Upper lobe of right lung (tissue), 1 donor: ENCODE data around the gene PRMT2. TPM values are rescaled to one million over a fixed set of nuclear protein-coding genes. Genes with fewer than 3 reads are reported as not detected.

Source experiments
- ATAC-seq: fragments of 200-7000 bp; cut with Tn5 transposase; one replicate; pipeline ENCODE4 v1.9.1; 2020; ENCODE audit warnings: mild to moderate bottlenecking, moderate library complexity
- DNase-seq: peaks from one replicate; pipeline ENCODE4 v3.0.0-alpha.2; 2020
- H3K27ac ChIP-seq: fragments of 200-600 bp; one replicate; pipeline ENCODE4 v1.8.0; 2022
- H3K27me3 ChIP-seq: fragments of 200-600 bp; one replicate; pipeline ENCODE4 v1.8.0; 2022; ENCODE audit warnings: mild to moderate bottlenecking
- H3K36me3 ChIP-seq: fragments of 200-600 bp; one replicate; pipeline ENCODE4 v1.8.0; 2022
- H3K4me1 ChIP-seq: fragments of 200-600 bp; one replicate; pipeline ENCODE4 v1.8.0; 2022
- H3K4me3 ChIP-seq: fragments of 200-600 bp; one replicate; pipeline ENCODE4 v1.8.0; 2022; ENCODE audit warnings: mild to moderate bottlenecking
- H3K9me3 ChIP-seq: fragments of 200-600 bp; one replicate; pipeline ENCODE4 v1.8.0; 2022
- intact Hi-C: fragments of 100-400 bp; cut with DNase I; formaldehyde crosslinking; loops from one replicate; pipeline ENCODE4 v1.11.0; 2022
- total RNA-seq: library from RNA; stranded (reverse); fragmentation: NEBNext Ultra II Directional; extraction: Animal tissue kit (Norgen Biotek cat#: 25700); gene quantifications from one replicate; pipeline ENCODE4 v1.2.1, GENCODE V29; 2021
- TF ChIP-seq, protein P1 (sequence below): fragments of 200-600 bp; IDR thresholded peaks from one replicate; pipeline ENCODE4 v1.8.0; 2022; ENCODE audit warnings: antibody characterized with exemption
- donor health status: DM: no; HTN: yes; CAD: no; lungs with severe emphysema.

Gene PRMT2
- total RNA-seq, 1 donor from 2014 or later, result 114 TPM

DNA sequence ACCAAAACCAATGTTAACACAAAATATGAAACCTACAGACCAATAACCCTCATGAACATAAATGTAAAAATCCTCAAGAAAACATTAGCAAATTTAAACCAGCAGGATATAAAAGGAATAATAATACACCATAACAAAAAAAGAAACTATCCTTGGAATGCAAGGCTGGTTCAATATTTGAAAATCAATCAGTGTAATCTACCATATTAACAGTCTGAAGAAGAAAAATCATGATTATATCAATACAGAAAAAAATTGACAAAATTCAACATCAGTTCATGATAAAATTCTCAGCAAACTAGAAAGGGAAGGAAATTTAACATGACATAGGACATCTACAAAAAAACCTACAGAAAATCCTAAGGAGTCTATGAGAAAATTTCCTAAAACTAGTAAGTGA lies 19.8 kb downstream of the PRMT2 start:
- Histone ChIP-seq H3K4me1 (no peaks in the 10 kb centered on the region), H3K27me3 (no peaks in the 10 kb centered on the region), H3K4me3 (no peak overlapping the region), H3K36me3 (peaks cover 80% of the 10 kb centered on the region), H3K9me3 (no peaks in the 10 kb centered on the region), H3K27ac (no peak overlapping the region)
- TF ChIP-seq, protein P1, sequence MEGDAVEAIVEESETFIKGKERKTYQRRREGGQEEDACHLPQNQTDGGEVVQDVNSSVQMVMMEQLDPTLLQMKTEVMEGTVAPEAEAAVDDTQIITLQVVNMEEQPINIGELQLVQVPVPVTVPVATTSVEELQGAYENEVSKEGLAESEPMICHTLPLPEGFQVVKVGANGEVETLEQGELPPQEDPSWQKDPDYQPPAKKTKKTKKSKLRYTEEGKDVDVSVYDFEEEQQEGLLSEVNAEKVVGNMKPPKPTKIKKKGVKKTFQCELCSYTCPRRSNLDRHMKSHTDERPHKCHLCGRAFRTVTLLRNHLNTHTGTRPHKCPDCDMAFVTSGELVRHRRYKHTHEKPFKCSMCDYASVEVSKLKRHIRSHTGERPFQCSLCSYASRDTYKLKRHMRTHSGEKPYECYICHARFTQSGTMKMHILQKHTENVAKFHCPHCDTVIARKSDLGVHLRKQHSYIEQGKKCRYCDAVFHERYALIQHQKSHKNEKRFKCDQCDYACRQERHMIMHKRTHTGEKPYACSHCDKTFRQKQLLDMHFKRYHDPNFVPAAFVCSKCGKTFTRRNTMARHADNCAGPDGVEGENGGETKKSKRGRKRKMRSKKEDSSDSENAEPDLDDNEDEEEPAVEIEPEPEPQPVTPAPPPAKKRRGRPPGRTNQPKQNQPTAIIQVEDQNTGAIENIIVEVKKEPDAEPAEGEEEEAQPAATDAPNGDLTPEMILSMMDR, result no peak
- no peak for ATAC-seq
- intact Hi-C loops, result no loop called here
- DNase-seq, result no peak

DNA sequence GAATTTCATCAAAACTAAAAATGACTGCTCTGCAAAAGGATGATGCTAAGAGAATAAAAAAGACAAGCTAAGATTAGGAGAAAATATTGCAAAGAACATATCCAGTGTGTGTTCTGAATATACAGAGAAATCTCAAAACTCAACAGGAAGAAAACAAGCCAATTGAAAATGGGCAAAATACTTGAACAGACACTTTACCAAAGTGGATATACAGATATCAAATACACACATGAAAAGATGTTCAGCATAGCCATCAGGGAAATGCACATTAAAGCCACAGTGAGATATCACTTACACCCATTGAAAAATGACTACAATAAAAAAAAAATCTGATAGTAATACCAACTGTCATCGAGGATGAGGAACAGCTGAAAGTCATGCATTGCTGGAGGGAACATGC lies 21.3 kb downstream of the PRMT2 start:
- Histone ChIP-seq H3K4me1 (no peaks in the 10 kb centered on the region), H3K4me3 (no peak overlapping the region), H3K9me3 (no peaks in the 10 kb centered on the region), H3K27ac (no peak overlapping the region), H3K36me3 (peaks cover 64% of the 10 kb centered on the region), H3K27me3 (no peaks in the 10 kb centered on the region)
- DNase-seq, result no peak
- intact Hi-C loops, result no loop called here
- ATAC-seq, result no peak
- TF ChIP-seq, protein P1, result no peak

DNA sequence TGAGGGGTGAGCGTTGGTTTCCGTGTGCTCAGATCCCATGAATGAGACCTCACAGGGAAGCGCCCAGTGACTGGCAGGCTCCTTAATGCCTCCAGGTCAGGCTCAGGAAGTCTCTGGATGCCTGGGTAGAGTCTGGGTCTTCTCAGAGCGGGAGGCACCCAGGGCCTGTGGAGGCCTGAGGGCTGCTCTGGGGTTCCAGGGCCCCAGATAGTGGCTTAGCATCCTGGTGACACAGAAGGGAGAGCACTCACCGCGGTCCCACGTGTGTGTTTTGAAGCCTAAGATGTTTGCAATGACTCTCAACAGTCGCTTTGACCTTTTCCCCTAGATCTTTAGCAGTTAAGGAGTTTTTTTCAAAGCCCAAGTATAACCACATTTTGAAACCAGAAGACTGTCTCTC lies 25.0 kb downstream of the PRMT2 start:
- DNase-seq, result no peak
- Histone ChIP-seq H3K27ac (no peak overlapping the region), H3K4me3 (no peak overlapping the region), H3K27me3 (no peaks in the 10 kb centered on the region), H3K9me3 (no peaks in the 10 kb centered on the region), H3K36me3 (peaks cover 36% of the 10 kb centered on the region), H3K4me1 (no peaks in the 10 kb centered on the region)
- intact Hi-C loops, result no loop called here
- TF ChIP-seq, protein P1, result no peak
- ATAC-seq, result no peak

DNA sequence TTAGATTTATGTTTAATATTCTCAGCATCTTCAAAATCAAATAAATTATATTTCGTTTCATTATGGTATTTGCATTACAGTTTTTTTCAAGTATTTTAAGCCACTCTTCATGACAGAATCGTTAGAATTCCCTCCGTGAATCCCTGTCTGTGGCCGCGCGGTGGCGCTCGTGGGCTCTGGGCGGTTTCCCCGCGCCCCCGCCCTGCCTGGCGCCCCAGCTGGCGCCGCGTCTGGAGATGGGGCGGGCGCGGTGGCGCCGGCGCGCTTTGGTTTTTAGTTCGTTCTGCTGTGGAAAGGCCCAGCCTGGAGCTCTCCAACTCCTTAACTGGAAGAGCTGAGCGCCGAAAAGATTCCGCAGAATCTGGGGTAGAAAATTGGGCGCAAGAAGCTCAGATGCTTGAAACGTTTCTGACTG lies 25.7 kb downstream of the PRMT2 start:
- intact Hi-C loops, result no loop called here
- DNase-seq, result peak; percentile 79
- Histone ChIP-seq H3K27me3 (no peaks in the 10 kb centered on the region), H3K36me3 (peaks cover 32% of the 10 kb centered on the region), H3K9me3 (no peaks in the 10 kb centered on the region), H3K27ac (peak overlapping the region; percentile 24), H3K4me1 (no peaks in the 10 kb centered on the region), H3K4me3 (peak overlapping the region; percentile 30)
- ATAC-seq, result peak; percentile 90
- TF ChIP-seq, protein P1, result peak; percentile 78

DNA sequence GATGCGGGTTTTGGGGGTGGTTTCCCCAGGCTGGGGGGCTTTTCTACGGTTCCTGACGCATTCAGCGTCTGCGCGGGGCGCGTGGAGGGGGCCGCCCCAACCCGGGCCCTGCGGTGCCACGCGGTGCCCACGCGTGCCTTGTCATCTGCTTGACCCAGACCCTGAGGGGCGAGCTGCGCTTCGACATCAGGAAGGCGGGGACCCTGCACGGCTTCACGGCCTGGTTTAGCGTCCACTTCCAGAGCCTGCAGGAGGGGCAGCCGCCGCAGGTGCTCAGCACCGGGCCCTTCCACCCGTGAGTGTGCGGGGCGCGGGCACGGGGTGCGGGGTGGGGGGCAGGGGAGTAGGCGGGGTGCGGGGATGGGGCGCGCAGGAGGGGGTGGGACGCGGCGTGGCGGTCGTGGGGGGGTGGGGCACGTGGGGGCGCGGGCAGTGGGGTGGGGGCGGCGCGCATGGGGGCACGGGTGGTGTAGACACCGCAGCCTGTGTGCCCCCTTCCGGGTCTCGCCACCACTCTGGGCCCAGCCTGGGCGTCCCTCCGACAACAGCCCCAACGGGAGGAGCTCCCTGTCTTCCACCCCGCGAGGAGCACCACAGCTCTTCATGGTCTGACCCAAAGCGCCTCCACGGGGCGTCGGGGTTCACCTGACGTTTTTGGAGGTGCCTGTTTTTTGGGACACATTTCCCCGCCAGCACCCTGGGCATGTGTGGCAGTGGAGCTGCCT lies 26.3 kb downstream of the PRMT2 start:
- ATAC-seq (peak; percentile 10), DNase-seq (no peak)
- Histone ChIP-seq H3K27ac (peak overlapping the region; percentile 24), H3K4me1 (peaks cover under 1% of the 10 kb centered on the region), H3K9me3 (no peaks in the 10 kb centered on the region), H3K36me3 (peaks cover 32% of the 10 kb centered on the region), H3K27me3 (no peaks in the 10 kb centered on the region), H3K4me3 (peak overlapping the region; percentile 30)
- intact Hi-C loops, result no loop called here
- TF ChIP-seq, protein P1, result no peak

DNA sequence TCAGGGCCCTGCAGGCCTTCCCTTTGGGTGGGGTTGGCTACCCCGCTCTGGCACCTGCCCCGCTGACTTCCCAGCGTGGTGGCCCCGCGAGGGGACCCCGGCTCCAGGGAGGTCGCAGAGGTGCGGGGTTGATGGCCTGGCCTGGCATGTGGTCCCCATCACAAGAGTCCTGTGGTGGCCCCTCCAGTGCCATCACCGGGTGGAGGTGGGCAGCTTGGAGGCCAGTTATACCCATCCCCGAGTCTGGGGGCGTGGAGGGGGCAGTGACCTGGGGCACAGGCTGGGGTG lies 26.8 kb downstream of the PRMT2 start:
- H3K27me3 ChIP-seq, result no peaks in the 10 kb centered on the region
- no peak overlapping the region for H3K27ac ChIP-seq
- ATAC-seq, result no peak
- TF ChIP-seq, protein P1, result no peak
- H3K36me3 ChIP-seq, result peaks cover 32% of the 10 kb centered on the region
- no peaks in the 10 kb centered on the region for H3K9me3 ChIP-seq
- intact Hi-C loops, result no loop called here
- H3K4me1 ChIP-seq, result peaks cover 6% of the 10 kb centered on the region
- no peak for DNase-seq
- H3K4me3 ChIP-seq, result no peak overlapping the region
